HG02885 (cell line): ENCODE results near the gene GAPDH.
A peak's percentile ranks its signal among the peaks of the same experiment; 100 is the strongest.
"Not testable (repeated sequence)": the region's sequence is repeated elsewhere in the genome, so short reads cannot be mapped to it uniquely, and the experiment has no call there.

ENCODE experiments used
- ATAC-seq: cut with Tn5 transposase; IDR thresholded peaks from one replicate; pipeline ENCODE4 v1.9.1; 2021; ENCODE audit warnings: mild to moderate bottlenecking; ENCODE audit not compliant: unreplicated experiment, poor library complexity

The GAPDH gene

GRCh38 chr12:6533923-6534694, at the start of gene GAPDH:
GAPDH (plus strand) TSS chr12:6534517; CDS start chr12:6534833, 316 bp downstream.
- peak; percentile 62 for ATAC-seq

GRCh38 chr12:6488240-6488639, 46.1 kb upstream of the GAPDH start:
- ATAC-seq: no peak

GRCh38 chr12:6489449-6489848, 44.9 kb upstream of the GAPDH start:
- ATAC-seq: no peak

DNA sequence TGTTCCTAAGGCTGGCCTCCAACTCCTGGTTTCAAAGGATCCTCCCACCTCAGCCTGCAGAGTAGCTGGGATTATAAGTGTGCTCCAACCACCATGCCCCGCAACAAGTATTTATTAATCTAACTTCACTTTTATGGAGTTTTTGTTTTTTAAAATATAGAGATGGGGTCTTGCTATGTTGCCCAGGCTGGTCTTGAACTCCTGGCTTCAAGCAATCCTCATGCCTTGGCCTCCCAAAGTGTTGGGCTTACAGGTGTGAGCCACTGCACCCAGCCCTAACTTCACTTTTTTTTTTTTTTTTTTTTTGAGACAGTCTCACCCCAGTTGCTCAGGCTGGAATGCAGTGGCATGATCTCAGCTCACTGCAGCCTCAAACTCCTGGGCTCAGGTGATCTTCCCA, 43.6 kb upstream of the GAPDH start:
- not testable (repeated sequence) for ATAC-seq

DNA sequence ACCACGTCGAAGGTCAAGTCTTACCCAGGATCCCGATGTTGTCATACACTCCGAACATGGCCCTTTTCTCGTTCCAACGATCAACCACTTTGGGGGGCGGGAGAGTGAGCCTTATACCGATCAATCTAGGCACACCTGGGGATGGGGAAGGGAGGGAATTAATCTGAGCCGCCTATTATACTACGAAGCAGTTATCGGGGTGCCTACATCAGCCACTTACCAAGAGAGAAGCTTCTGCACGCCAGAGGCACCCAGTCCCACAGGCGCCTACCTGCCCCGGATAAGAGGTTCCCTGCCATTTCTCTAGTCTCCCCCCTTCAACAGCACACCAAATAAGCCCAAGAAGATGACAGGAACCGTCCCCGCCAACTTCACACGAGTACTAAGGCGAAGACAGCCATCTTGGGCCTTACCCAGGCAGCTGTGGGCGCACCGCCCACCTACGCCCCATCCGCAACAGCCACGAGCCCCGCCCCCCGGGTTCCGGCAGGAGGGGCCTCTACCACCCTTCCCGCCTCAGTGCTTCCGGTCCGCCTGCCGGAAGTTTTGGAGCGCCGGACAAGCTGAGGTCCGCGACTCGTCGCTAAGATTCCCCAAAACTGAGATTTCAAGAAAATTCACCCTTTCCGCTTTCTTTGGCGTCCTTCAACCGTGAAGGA, 41.4 kb upstream of the GAPDH start, which contains the start of gene MRPL51:
Gene MRPL51 (minus strand): TSS at position 425 of the 659 bp plus-strand sequence. CDS start 126 bp downstream, at position 299.
- ATAC-seq: peak; percentile 71

DNA sequence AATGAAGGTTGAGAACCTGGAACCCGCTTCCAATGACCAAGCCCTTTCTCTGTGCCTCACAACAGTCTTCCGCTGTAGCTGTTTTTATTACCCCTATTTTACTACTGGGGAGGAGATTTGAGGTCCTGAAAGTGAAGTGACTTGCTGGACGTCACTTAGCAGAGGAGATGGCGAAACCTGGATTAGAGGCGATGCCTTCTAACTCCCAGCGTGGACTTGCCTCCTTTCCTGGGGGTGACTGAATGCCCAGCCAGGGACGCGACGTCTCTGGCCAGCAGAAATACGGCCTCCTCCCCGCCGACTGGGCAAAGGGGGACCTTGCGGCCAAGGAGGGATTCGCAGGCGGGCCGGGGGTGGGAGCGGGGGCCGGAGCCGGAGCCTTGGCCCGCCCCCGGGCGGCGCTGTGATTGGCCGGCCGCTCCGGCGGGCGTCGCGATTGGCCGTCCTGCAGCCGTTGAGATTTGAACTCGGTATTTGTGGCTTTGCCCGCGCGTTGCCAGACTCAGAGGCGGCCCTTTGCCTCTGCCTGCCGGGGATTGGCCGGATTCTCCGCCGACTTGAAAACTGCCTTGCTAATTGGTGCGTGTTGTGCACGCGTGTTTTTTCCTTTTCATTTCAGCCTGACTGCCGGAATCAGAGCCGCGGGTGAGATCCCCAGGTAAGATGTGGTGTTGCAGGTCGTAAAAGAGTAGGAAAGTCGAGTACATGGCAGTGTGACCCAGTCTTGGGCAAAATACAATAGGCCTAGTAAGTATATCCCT, 40.6 kb upstream of the GAPDH start, which contains the start of gene NCAPD2:
Gene NCAPD2 (plus strand): TSS at position 606 of the 761 bp plus-strand sequence. CDS start 997 bp downstream, outside the sequence.
- ATAC-seq: peak; percentile 93

DNA sequence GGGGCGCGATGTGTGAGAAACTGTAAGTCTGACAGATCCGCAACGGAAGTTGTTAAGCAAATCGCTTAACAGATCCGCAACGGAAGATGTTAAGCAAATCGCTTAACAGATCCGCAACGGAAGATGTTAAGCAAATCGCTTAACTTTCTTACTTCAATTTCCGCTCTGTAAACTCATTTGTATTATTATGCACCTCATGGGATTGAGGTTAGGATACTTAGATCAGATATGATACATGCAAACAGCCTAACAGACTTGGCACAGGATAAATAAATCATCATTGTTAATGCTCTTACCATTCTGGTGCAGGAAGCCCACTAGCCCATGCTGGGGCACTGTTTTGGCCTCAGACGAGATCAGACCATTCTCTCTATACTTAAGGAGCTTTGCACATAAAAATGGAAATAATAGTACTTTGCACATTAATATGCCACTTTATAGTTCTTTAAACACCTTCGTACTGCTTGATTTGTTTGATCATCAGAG, 40.0 kb upstream of the GAPDH start:
- ATAC-seq: no peak

GRCh38 chr12:6494968-6495367, 39.3 kb upstream of the GAPDH start:
- ATAC-seq: no peak

- ATAC-seq: not testable (repeated sequence)
Observed at GRCh38 chr12:6497291-6497690, 37.0 kb upstream of the GAPDH start.

DNA sequence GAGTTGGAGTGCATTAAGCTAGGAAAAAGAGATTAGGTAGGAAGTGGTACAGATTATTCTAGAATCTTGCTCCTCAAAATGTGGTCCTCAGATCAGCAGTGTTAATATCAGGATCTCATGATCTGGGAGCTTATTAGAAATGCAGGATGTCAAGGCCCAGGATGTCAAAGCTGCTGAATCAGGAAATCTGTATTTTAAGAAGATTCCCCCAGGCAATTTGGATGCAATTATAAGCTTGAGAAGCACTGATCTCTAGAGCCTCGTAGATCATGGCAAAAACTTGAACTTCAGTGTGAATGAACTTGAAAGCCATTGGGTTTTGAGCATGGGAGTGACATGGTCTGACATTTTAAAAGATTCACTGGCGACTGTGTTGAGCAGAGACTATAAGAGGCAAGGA, 33.9 kb upstream of the GAPDH start:
- ATAC-seq: no peak

DNA sequence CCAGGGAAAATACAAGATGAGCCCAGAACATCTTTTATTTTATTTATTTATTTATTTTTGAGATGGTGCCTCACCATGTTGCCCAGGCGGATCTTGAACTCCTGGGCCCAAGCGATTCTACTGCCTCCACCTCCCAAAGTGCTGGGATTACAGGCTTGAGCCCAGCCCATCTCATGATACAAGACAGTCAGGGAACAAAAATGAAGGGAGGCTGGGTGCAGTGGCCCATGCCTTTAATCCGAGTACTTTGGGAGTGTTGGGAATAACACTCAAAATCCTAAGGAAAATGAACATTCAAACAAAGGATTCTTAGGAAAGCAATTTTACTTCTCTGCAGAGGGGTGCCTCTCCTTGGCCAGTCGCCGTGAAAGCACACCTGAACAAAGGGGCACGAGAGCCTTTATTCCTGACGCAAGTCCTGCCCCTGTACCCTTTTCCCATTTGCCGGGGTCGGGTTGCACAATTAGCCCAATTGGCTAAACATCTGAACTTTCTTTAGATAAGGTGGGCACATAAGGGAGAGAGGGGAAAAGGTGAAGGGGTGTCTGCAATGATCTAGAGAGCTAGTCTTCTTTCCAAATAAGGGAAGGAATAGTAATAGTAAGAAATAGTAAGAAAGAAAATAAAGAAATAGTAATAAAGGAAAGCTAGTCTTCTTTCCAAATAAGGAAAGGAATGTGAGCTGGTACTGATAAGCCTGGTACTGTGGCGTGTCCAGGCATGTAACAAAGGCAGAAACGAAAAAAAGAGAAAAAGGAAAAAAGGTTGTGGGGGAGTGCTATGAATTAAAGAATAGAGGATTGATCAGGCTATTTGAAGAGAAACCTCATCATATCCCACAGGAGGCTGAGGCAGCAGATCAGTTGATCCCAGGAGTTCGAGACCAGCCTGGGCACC, 27.0 kb upstream of the GAPDH start:
- no peak for ATAC-seq

GRCh38 chr12:6508087-6508486, 26.2 kb upstream of the GAPDH start:
- no peak for ATAC-seq

DNA sequence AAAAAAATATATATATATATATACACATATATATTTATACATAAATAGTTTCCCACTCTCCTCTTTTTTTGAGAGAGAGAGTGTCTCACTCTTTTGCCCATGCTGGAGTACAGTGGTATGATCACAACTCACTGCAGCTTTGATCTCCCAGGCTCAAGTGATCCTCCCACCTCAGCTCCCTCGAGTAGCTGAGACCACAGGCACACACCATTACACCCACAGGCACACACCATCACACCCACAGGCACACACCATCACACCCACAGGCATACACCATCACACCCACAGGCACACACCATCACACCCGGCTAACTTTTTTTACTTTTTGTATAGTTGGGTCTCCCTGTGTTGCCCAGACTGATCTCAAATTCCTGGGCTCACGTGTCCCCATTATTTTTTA, 14.1 kb upstream of the GAPDH start:
- no peak for ATAC-seq

GRCh38 chr12:6522193-6522592, 12.1 kb upstream of the GAPDH start:
- ATAC-seq: no peak

DNA sequence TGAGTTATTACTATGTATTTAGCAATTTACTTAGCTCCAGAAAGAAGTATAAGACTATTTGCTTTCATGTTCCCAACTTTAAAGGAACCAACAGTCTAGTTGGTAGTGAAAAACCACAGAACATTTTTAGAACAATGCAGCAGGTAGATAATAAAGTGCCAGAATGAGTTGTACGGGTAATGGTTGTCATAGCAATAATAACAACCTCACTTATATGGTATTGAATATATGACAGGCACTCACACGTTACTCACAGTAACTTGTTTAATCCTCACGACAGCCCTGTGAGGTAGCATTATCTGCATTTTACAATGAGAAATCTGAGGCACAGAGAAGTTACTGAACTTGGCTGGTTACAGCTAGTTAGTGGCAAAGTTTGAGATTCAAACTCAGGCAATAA, 10.6 kb upstream of the GAPDH start:
- no peak for ATAC-seq

GRCh38 chr12:6524648-6525047, 9.7 kb upstream of the GAPDH start:
- ATAC-seq: no peak

GRCh38 chr12:6526201-6526600, 8.1 kb upstream of the GAPDH start:
- no peak for ATAC-seq

DNA sequence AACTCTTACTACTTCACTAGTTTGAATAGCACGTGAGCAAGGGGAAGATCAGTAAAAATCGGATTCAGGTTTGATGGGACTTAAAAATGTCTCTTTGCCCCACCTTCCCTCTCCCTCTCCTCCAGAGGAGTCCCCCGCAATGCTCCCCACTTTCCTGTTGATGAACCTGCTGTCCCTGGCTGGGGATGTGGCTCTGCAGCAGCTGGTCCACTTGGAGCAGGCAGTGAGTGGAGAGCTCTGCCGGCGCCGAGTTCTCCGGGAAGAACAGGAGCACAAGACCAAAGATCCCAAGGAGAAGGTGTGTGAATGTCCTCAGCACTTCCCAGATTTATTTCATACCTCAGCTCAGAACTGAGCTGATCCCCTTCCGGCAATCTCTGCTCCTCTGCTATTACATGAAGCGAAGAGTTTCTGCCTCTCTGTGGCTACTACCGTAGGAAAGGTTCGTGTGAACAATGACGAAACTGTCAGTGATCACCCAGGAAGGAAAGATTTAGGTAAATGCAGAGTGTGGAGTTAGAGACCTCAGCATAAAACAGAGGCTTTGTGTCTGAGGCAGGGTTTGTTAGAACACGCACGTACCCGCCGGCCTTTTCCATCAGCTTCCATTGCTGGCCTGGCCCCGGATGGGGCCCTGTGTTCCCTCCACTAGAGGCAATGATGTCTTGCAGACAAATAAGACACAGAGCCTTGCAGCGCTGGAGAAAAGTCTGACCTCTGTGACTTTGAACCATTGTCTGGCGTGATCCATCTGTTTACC, 7.4 kb upstream of the GAPDH start:
- ATAC-seq: no peak

- ATAC-seq: no peak
Observed at GRCh38 chr12:6527711-6528110, 6.6 kb upstream of the GAPDH start.
